Measurements from ENCODE around the gene SIPA1L3.

- no peak for TF ChIP-seq CTCF (IDR thresholded peaks at IDR 0.05 in 4 of 5, conservative IDR thresholded peaks at IDR 0.05 in 1 of 5)
- TF ChIP-seq POLR2A (IDR thresholded peaks at IDR 0.05), result no peak
These were observed 156.2 kb downstream of the SIPA1L3 start for GRCh38 chr19:38062959-38063761.
